C4-2B (cell line): ENCODE measurements around the gene TMEM143.
A peak's percentile ranks its signal among the peaks of the same experiment; 100 is the strongest.

Source experiments
- H3K27ac ChIP-seq: fragments of 450-650 bp; 2 replicates; pipeline ENCODE4 v1.5.1; 2017
- ZFX ChIP-seq: fragments of 450-650 bp; IDR thresholded peaks from 2 replicates; pipeline ENCODE4 v1.6.1; 2017
- TF ChIP-seq, protein P1 (sequence below): fragments of 450-650 bp; conservative IDR thresholded peaks from 2 replicates; pipeline ENCODE4 v1.5.1; 2017; ENCODE audit warnings: mild to moderate bottlenecking

TMEM143 gene

GRCh38 chr19:48332662-48333466 lies 30.9 kb downstream of the TMEM143 start:
- H3K27ac ChIP-seq: peak overlapping the region; percentile 86
- TF ChIP-seq, protein P1, sequence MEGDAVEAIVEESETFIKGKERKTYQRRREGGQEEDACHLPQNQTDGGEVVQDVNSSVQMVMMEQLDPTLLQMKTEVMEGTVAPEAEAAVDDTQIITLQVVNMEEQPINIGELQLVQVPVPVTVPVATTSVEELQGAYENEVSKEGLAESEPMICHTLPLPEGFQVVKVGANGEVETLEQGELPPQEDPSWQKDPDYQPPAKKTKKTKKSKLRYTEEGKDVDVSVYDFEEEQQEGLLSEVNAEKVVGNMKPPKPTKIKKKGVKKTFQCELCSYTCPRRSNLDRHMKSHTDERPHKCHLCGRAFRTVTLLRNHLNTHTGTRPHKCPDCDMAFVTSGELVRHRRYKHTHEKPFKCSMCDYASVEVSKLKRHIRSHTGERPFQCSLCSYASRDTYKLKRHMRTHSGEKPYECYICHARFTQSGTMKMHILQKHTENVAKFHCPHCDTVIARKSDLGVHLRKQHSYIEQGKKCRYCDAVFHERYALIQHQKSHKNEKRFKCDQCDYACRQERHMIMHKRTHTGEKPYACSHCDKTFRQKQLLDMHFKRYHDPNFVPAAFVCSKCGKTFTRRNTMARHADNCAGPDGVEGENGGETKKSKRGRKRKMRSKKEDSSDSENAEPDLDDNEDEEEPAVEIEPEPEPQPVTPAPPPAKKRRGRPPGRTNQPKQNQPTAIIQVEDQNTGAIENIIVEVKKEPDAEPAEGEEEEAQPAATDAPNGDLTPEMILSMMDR: no peak
- TF ChIP-seq ZFX: no peak

- TF ChIP-seq, protein P1: no peak
- TF ChIP-seq ZFX: no peak
- peak overlapping the region; percentile 86 for H3K27ac ChIP-seq
These were observed 31.4 kb downstream of the TMEM143 start for GRCh38 chr19:48332351-48332661.

- H3K27ac ChIP-seq: peak overlapping the region; percentile 71
- TF ChIP-seq, protein P1: no peak
- TF ChIP-seq ZFX: no peak
These were observed 33.6 kb downstream of the TMEM143 start for GRCh38 chr19:48330012-48330681.

DNA sequence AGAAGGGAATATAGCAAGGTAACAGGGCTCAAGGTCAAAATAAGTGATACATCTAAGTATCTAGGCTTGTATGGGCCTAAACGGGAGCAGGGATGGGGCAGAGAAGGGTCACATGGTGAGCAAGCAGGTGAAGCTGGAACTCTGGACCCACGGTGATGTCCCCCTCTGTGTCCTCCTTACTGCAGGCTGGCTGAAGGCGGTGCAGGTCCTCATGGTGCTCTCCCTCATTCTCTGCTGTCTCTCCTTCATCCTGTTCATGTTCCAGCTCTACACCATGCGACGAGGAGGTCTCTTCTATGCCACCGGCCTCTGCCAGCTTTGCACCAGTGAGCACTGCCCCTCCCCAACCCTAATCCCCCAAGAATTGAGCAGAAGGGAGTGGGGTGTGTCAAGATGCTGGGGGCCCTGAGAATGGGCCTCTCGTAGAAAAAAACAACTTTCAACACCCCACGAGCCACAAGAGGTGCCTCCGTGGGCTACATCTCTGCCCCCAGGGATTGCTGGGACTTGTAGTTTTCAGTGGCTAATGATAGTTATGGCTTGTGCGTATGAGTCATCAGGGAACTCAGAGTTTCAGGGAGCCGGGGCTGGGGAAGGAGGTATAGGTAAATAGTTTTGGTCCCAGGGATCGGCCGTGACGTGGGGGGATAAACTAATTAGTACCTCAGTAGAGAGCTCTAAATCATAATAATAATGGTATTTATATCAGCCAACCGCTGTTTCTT lies 34.4 kb downstream of the TMEM143 start:
- TF ChIP-seq, protein P1: no peak
- no peak for TF ChIP-seq ZFX
- no peak overlapping the region for H3K27ac ChIP-seq

GRCh38 chr19:48325265-48325910 lies 38.4 kb downstream of the TMEM143 start, which contains the start of gene EMP3:
Gene EMP3, plus strand, starts transcription at chr19:48325552. Its CDS starts 1,293 bp downstream, at chr19:48326845.
- no peak for TF ChIP-seq ZFX
- TF ChIP-seq, protein P1: no peak
- H3K27ac ChIP-seq: no peak within 1 kb of the TSS

DNA sequence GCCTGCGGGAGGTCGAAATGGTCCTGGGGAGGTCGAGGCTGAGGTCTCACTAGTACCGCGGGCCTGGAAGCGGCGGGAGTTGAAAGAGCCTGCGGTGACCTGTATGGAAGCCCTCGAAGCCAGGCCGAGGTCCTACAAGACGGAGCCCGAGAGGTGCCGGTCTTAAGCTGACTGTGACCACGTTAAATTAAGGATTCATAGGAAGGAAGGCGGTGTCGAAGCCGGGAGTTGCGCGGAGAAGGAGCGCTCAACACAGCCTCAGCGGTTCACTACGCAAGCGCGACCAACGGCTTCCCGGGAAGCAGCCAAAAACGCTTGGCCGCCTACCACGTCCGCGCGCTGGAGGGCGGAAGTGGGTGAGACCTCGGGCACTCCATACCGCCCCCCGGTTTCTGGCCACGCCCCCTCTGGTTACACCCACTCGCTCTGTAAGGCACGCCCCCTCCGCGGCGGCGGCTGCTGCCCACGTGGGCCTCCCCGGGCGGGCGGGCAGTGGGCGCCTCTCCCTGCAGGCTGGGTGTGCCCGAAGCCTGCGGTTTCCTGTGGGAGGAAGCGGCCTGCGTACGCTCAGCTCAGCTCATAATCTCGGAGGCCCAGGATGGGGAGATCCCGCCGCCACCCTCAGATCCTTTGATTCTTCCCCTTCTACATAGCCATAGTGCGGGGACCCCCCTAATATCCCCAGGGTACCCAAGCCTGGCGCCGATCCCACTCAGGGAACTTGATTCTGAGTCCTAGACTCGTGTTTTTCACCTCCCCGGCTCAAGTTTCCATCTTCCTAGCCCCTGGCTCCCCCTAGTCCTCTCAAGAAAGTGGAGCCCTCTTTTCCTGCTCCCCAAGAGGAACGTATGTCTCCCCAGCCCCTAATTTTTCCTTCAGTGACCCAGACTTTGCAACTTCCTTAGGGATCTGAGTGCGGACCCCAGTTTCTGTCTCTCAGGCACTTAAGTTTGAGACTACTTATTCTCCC lies 41.8 kb downstream of the TMEM143 start:
- peak overlapping the region; percentile 88 for H3K27ac ChIP-seq
- TF ChIP-seq ZFX: peak; percentile 16; the same call in 1 of the 2 replicates
- TF ChIP-seq, protein P1: no peak
